Epithelial cell of proximal tubule (primary cell): ENCODE results near the gene CDR2L. TPM values are rescaled to one million over a fixed set of nuclear protein-coding genes. Genes with fewer than 3 reads are reported as not detected.

Source experiments
- DNase-seq: peaks from one replicate; pipeline ENCODE4 v3.0.0-alpha.2; 2011; ENCODE audit warnings: low read depth
- H3K4me3 ChIP-seq: 2 replicates; pipeline ENCODE4 v1.5.1; 2011; ENCODE audit warnings: low read depth, mild to moderate bottlenecking, low read length
- CTCF ChIP-seq: conservative IDR thresholded peaks from 2 replicates; pipeline ENCODE4 v1.5.1; 2012; ENCODE audit warnings: low read depth, mild to moderate bottlenecking, low read length
- total RNA-seq: library from RNA; depleted of rRNA; stranded (reverse); fragments of >200 nt; gene quantifications from 2 replicates; pipeline ENCODE4 v1.2.3, GENCODE V29; 2015

The CDR2L gene
- total RNA-seq, 1 donor from 2014 or later: 64.4 TPM

GRCh38 chr17:75048249-75048878, 60.9 kb downstream of the CDR2L start:
- no peak for DNase-seq
- H3K4me3 ChIP-seq: peak overlapping the region; percentile 98
- TF ChIP-seq CTCF: no peak

GRCh38 chr17:75049057-75049456, 61.6 kb downstream of the CDR2L start:
- DNase-seq: no peak
- TF ChIP-seq CTCF: no peak
- no peak overlapping the region for H3K4me3 ChIP-seq

- DNase-seq: no peak
- no peak overlapping the region for H3K4me3 ChIP-seq
- no peak for TF ChIP-seq CTCF
Measured at GRCh38 chr17:75049706-75050105, 62.3 kb downstream of the CDR2L start.

GRCh38 chr17:75051941-75052340, 64.5 kb downstream of the CDR2L start:
- no peak overlapping the region for H3K4me3 ChIP-seq
- DNase-seq: no peak

More at GRCh38 chr17:75051941-75052340, 64.5 kb downstream of the CDR2L start:
- no peak for TF ChIP-seq CTCF

Other genes with a start within 250 kb of the CDR2L start
- gene NHERF1, start 239.0 kb upstream of the CDR2L start, total RNA-seq: 45.1 and 64.6 TPM in 2 replicates
- 18.2 and 24.5 TPM in 2 replicates for gene NAT9, start 211.3 kb upstream of the CDR2L start, total RNA-seq
- gene GRIN2C, start 127.7 kb upstream of the CDR2L start, total RNA-seq: not detected in 2 replicates
- 21.9 and 31.5 TPM in 2 replicates for gene FDXR, start 114.6 kb upstream of the CDR2L start, total RNA-seq
- gene FADS6, start 94.0 kb upstream of the CDR2L start, total RNA-seq: not detected in 2 replicates
- gene USH1G, start 64.4 kb upstream of the CDR2L start, total RNA-seq: not detected in 2 replicates
- not detected in 2 replicates for gene OTOP2, start 63.4 kb upstream of the CDR2L start, total RNA-seq
- gene OTOP3, start 51.7 kb upstream of the CDR2L start, total RNA-seq: not detected in 2 replicates
- gene HID1, start 14.9 kb upstream of the CDR2L start, total RNA-seq: 9.0 and 19.1 TPM in 2 replicates
- 52.2 and 113 TPM in 2 replicates for gene MRPL58, start 25.0 kb downstream of the CDR2L start, total RNA-seq
- gene ATP5PD, start 59.3 kb downstream of the CDR2L start, total RNA-seq: 232 and 360 TPM in 2 replicates
- gene KCTD2, start 59.6 kb downstream of the CDR2L start, total RNA-seq: 15.8 and 19.2 TPM in 2 replicates
- 15.1 and 15.9 TPM in 2 replicates for gene SLC16A5, start 100.3 kb downstream of the CDR2L start, total RNA-seq
- 8.5 and 12.3 TPM in 2 replicates for gene ARMC7, start 122.3 kb downstream of the CDR2L start, total RNA-seq
- 139 and 140 TPM in 2 replicates for gene NT5C, start 144.1 kb downstream of the CDR2L start, total RNA-seq
- 539 and 692 TPM in 2 replicates for gene JPT1, start 166.9 kb downstream of the CDR2L start, total RNA-seq
- gene SUMO2, start 195.3 kb downstream of the CDR2L start, total RNA-seq: 130 and 166 TPM in 2 replicates
- gene NUP85, start 218.0 kb downstream of the CDR2L start, total RNA-seq: 43.2 and 57.4 TPM in 2 replicates